Measurements from ENCODE around the gene LPP.

- no peak for TF ChIP-seq CTCF (IDR thresholded peaks at IDR 0.05 in 2 of 3, conservative IDR thresholded peaks at IDR 0.05 in 1 of 3; ENCODE audit: control insufficient read depth in 2 of 3, extremely low read depth in 1 of 3, insufficient read depth in 1 of 3, low read depth in 3 of 3, low read length in 3 of 3)
- no peak for TF ChIP-seq ATF7 (IDR thresholded peaks at IDR 0.05; ENCODE audit: low read depth)
- no peak for TF ChIP-seq REST (IDR thresholded peaks at IDR 0.05; ENCODE audit: low read depth, low read length)
Observed at GRCh38 chr3:188488801-188489200, 334.8 kb downstream of the LPP start.

All from GM12878 (cell line).